Ovary (tissue), 3 donors: ENCODE measurements around the gene CDKAL1.

Experiments
- EP300 ChIP-seq: sonication (generic); formaldehyde crosslinking; IDR thresholded peaks from one replicate; pipeline ENCODE4 v1.6.1; 2017; ENCODE audit warnings: antibody characterized with exemption
- POLR2A ChIP-seq: fragments of 450-650 bp; IDR thresholded peaks from one replicate; pipeline ENCODE4 v1.6.1; 2017; ENCODE audit warnings: antibody characterized with exemption, mild to moderate bottlenecking, moderate library complexity
- TF ChIP-seq, protein P1 (sequence below), 3 donors: fragments of 450-650 bp in 2 of 3; fragments of 200-600 bp in 1 of 3; IDR thresholded peaks; one replicate each; pipeline versions ENCODE4 v1.5.1 to v1.8.0; 2016 to 2022; ENCODE audit warnings: antibody characterized with exemption in 3 of 3, mild to moderate bottlenecking in 1 of 3
- donor health status: DM: no; HTN: no; CAD: no.

DNA sequence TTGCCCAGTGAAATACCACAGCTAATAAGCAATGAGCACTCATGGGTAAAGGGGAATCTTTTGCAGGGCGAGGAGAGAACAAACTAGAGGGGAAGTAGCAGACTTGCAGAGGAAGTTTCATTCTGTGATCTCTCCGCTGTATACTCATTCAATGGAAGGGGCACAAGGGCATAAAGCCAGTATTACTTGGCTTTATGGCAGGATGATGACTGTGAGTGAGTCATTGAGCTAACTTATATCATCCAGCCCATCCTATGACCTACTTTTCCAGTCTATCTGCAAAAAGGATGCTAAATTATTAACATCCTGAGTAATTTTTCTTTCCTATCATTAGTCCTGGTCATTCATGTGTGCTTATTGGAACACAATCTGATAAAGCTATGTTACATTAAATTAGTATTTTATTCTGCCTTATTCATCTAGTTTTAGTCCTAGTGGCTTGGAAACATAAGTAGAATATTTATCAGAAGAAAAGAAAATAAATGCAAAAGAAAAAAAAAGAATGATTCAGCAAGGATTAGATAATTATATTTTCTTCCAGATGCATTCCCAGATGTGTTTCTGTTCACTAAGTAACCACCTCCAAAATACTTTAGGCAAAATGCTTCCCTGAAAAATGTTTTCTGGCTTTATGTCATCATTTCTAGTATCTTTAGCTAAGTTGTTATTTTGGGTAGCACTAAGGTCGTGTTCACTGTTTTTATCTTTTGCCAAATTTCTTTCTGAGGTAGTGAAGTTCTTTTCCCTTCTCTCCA, 471.7 kb downstream of the CDKAL1 start:
- TF ChIP-seq EP300 (no peak), POLR2A (no peak)
- TF ChIP-seq, protein P1, sequence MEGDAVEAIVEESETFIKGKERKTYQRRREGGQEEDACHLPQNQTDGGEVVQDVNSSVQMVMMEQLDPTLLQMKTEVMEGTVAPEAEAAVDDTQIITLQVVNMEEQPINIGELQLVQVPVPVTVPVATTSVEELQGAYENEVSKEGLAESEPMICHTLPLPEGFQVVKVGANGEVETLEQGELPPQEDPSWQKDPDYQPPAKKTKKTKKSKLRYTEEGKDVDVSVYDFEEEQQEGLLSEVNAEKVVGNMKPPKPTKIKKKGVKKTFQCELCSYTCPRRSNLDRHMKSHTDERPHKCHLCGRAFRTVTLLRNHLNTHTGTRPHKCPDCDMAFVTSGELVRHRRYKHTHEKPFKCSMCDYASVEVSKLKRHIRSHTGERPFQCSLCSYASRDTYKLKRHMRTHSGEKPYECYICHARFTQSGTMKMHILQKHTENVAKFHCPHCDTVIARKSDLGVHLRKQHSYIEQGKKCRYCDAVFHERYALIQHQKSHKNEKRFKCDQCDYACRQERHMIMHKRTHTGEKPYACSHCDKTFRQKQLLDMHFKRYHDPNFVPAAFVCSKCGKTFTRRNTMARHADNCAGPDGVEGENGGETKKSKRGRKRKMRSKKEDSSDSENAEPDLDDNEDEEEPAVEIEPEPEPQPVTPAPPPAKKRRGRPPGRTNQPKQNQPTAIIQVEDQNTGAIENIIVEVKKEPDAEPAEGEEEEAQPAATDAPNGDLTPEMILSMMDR (IDR thresholded peaks at IDR 0.05): no peak
